Keratinocyte (primary cell): ENCODE results near the gene NME3.

Source experiments
- CTCF ChIP-seq, 3 experiments: IDR thresholded peaks in 1 of 3; conservative IDR thresholded peaks in 1 of 3; optimal IDR thresholded peaks in 1 of 3; 2 replicates in 2 of 3; 3 replicates in 1 of 3; pipeline versions ENCODE3 to v1.5.1; 2011; ENCODE audit warnings: low read length in 3 of 3, mild to moderate bottlenecking in 3 of 3, moderate library complexity in 2 of 3, control low read depth in 1 of 3, inconsistent platforms in 1 of 3; ENCODE audit not compliant: insufficient read depth in 2 of 3; ENCODE audit errors: extremely low read depth in 1 of 3
- EZH2 ChIP-seq: IDR thresholded peaks from one replicate; pipeline ENCODE4 v1.6.1; 2012; ENCODE audit warnings: inconsistent platforms, mild to moderate bottlenecking, low read length, moderate library complexity

- TF ChIP-seq CTCF (optimal IDR thresholded peaks at IDR 0.05 in 1 of 3, IDR thresholded peaks at IDR 0.05 in 1 of 3, conservative IDR thresholded peaks at IDR 0.05 in 1 of 3; ENCODE audit: extremely low read depth in 1 of 3, insufficient read depth in 2 of 3, low read length in 3 of 3) (peak; percentile 37 to 87 (median 60)), EZH2 (no peak)
Observed at GRCh38 chr16:1763521-1764511, 7.5 kb downstream of the NME3 start.
